ENCODE measurements around the gene PBX1.

Gene PBX1

DNA sequence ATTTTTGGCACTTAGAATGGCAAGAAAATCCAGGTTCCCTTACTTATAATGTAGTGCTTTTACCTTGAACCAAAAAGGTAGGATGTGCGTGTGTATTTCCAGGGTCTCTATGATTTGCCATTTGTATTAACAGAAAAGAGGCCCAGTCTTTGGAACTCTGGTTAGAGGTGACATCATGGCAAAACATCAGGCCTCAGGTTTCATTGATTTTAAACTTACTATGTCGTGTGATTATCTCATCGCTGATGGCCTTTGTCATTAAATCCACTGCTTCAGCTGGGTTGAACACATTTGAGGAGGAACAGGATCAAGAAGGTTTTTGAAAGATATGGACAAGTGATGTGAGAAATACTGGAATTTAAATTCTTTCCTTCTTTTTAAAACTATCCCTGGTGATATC, 95.2 kb downstream of the PBX1 start:
- TF ChIP-seq, protein P1, sequence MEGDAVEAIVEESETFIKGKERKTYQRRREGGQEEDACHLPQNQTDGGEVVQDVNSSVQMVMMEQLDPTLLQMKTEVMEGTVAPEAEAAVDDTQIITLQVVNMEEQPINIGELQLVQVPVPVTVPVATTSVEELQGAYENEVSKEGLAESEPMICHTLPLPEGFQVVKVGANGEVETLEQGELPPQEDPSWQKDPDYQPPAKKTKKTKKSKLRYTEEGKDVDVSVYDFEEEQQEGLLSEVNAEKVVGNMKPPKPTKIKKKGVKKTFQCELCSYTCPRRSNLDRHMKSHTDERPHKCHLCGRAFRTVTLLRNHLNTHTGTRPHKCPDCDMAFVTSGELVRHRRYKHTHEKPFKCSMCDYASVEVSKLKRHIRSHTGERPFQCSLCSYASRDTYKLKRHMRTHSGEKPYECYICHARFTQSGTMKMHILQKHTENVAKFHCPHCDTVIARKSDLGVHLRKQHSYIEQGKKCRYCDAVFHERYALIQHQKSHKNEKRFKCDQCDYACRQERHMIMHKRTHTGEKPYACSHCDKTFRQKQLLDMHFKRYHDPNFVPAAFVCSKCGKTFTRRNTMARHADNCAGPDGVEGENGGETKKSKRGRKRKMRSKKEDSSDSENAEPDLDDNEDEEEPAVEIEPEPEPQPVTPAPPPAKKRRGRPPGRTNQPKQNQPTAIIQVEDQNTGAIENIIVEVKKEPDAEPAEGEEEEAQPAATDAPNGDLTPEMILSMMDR (IDR thresholded peaks at IDR 0.05; ENCODE audit: low read depth, low read length, missing control alignments), result no peak
- DNase-seq (ENCODE audit: extremely low read depth, low read depth), result no peak
- H3K4me3 ChIP-seq (replicated peaks; ENCODE audit: low read depth, low read length), result no peak overlapping the region

DNA sequence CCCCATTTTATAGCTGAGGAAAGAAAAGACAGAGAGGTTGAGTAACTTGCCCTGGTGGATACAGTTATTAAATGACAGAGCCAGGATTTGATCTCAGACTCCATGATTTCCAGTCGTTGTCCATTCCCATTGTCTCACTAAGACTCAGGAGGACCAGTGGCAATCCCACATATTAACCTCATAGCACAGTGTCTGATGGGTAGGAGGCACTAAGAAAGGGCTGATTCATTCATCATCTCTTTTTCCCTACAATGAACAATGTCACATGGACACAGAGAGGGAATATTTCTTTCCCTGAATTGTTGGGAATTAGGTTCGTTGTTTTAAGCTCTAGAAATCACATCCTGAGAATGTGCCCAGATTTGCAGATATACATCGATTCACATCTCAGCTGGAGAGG, 99.9 kb downstream of the PBX1 start:
- no peak overlapping the region for H3K4me3 ChIP-seq (replicated peaks; ENCODE audit: low read depth, low read length)
- no peak for DNase-seq (ENCODE audit: extremely low read depth, low read depth)
- TF ChIP-seq, protein P1 (IDR thresholded peaks at IDR 0.05; ENCODE audit: low read depth, low read length, missing control alignments), result no peak

DNA sequence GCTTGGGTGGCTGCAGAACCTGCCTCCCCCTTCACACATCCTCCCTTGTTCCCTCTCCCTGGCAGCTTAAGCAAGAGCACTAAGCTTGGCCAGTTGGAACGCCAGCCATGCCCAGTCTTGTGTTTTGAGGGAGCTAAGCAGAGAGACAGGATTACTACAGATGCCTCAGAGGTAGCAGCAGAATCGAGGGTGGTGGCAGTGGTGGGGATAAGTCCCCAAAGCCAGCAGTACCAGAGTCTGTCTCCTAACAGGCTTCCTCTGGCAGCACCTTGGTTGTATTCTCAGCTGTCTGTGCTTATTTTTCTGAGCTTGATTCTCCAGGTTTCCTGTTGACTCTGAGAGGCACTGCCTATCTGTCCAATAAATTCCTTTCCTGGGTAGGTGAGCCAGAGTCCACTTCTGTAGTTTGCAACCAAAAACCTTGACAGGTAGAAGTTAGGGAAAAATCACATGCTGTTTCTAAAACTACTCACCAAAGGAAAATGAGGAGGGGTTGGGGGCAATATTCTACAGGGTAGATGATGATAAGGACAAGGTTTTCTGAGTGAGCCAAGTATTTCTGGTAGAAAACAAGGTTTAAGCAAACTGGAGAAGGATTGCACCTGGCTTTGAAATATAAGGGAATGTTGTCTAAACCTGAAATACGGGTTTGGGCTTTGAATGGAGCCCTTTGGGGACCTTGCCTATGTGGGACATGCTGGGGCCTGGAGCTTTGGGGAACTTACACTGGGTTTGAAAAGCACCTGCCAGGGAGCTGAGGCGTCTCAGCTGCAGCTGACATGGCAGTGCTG, 100.8 kb downstream of the PBX1 start:
- TF ChIP-seq, protein P1 (IDR thresholded peaks at IDR 0.05; ENCODE audit: low read depth, low read length, missing control alignments), result no peak
- no peak for DNase-seq (ENCODE audit: extremely low read depth, low read depth)
- no peak overlapping the region for H3K4me3 ChIP-seq (replicated peaks; ENCODE audit: low read depth, low read length)

DNA sequence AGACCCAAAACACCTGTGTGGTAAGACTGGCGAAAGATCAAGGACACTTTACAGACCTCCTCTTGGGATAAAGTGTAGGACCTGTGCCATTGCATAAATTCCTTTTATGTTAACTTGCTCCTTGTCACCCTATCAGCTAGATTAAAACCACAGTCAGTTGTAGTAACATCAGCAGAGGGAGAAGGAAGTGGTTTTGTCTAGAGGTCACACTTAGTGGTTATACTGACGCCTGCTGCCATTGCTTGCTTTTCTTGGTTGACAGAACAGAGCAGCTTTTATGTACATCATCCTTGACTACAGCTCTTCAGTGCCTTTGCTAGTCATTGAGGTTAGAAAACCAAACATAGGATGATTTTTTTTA, 101.4 kb downstream of the PBX1 start:
- TF ChIP-seq, protein P1 (IDR thresholded peaks at IDR 0.05; ENCODE audit: low read depth, low read length, missing control alignments), result no peak
- DNase-seq (ENCODE audit: extremely low read depth, low read depth), result no peak

DNA sequence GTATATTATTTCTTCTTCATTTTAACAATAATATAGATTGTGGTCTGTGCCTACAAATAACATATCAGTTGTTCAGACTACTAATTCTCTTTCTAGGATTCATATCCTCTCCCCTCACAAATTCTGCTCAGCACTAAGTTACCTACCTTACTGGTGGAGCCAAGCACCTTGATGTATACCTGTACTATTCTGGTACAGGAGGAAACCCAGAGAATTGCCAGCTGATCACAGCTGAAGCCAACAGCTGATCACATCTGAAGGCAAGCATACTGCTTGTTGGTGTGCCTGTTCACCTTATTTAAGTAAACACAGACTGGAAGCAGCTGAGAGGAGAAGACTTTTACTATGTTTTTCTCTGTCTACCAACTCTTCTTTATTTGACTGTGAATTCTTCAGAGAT, 101.8 kb downstream of the PBX1 start:
- TF ChIP-seq, protein P1 (IDR thresholded peaks at IDR 0.05; ENCODE audit: low read depth, low read length, missing control alignments), result no peak
- DNase-seq (ENCODE audit: extremely low read depth, low read depth), result no peak
- H3K4me3 ChIP-seq (replicated peaks; ENCODE audit: low read depth, low read length), result no peak overlapping the region

More for the DNA sequence above, 101.4 kb downstream of the PBX1 start:
- H3K4me3 ChIP-seq (replicated peaks; ENCODE audit: low read depth, low read length), result no peak overlapping the region

DNA sequence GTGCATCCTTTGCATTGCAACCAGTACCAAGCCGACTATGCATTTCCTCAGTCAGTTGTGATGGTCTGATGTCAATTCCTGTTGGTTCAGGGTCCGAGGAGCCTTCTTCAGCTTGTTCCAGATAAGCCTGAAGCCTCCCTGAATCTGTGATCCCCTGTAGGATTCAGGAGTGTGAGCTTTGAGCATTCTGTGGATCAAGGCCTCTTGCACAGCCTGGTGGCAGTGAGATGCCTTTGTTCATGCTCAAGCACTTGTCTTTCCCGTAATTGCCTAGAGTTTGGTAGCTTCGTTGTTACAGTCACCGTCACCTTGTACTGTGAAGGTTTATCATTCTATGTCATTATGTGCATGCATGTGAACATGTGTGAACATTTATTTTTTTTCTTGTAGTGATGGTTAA, 103.5 kb downstream of the PBX1 start:
- H3K4me3 ChIP-seq (replicated peaks; ENCODE audit: low read depth, low read length), result no peak overlapping the region
- DNase-seq (ENCODE audit: extremely low read depth, low read depth), result no peak
- TF ChIP-seq, protein P1 (IDR thresholded peaks at IDR 0.05; ENCODE audit: low read depth, low read length, missing control alignments), result no peak

DNA sequence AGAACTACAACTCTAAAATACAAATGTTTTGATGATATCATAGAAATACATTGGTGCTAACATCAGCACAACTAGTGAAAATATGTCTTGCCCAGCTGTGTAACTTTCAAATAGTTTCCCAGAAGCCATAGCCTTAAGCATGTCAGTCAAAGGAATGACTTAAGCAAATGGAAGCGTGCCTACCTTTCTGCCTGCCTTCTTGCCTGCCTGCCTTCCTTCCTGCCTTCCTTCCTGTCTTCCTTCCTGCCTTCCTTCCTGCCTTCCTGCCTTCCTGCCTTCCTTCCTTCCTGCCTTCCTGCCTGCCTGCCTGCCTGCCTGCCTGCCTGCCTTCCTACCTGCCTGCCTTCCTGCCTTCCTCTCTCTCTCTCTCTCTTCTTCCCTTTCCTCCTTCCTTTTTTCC, 104.0 kb downstream of the PBX1 start:
- DNase-seq (ENCODE audit: extremely low read depth, low read depth), result no peak
- TF ChIP-seq, protein P1 (IDR thresholded peaks at IDR 0.05; ENCODE audit: low read depth, low read length, missing control alignments), result no peak
- H3K4me3 ChIP-seq (replicated peaks; ENCODE audit: low read depth, low read length), result no peak overlapping the region

Measured in HFF-Myc (cell line).